Activated CD4-positive, alpha-beta T cell treated with anti-CD3 and anti-CD28 coated beads for 4 hours (primary cell): Measurements from ENCODE around the gene MBOAT2.
"Not testable (repeated sequence)": the region's sequence is repeated elsewhere in the genome, so short reads cannot be mapped to it uniquely, and the experiment has no call there.

ENCODE experiments used
- DNase-seq, 2 donors: peaks; one replicate each; pipeline ENCODE4 v3.0.0-alpha.2; 2020

MBOAT2 gene

GRCh38 chr2:8987410-8987809 lies 16.1 kb downstream of the MBOAT2 start:
- no peak for DNase-seq

GRCh38 chr2:8986327-8986976 lies 17.0 kb downstream of the MBOAT2 start:
- no peak for DNase-seq

GRCh38 chr2:8985561-8986326 lies 17.7 kb downstream of the MBOAT2 start:
- DNase-seq: no peak

- DNase-seq: no peak
Measured at GRCh38 chr2:8984855-8985254, 18.6 kb downstream of the MBOAT2 start.

- DNase-seq: no peak
Measured at GRCh38 chr2:8984157-8984556, 19.3 kb downstream of the MBOAT2 start.

- no peak for DNase-seq
Measured at GRCh38 chr2:8983571-8983970, 19.9 kb downstream of the MBOAT2 start.

- DNase-seq: no peak
Measured at GRCh38 chr2:8981876-8982275, 21.6 kb downstream of the MBOAT2 start.

- no peak for DNase-seq
Measured at GRCh38 chr2:8980096-8980495, 23.4 kb downstream of the MBOAT2 start.

- no peak for DNase-seq
Measured at GRCh38 chr2:8977758-8978157, 25.7 kb downstream of the MBOAT2 start.

- no peak for DNase-seq
Measured at GRCh38 chr2:8976442-8977259, 26.8 kb downstream of the MBOAT2 start.

GRCh38 chr2:8974016-8974415 lies 29.5 kb downstream of the MBOAT2 start:
- DNase-seq: no peak

GRCh38 chr2:8973017-8973416 lies 30.5 kb downstream of the MBOAT2 start:
- DNase-seq: not testable (repeated sequence)

- DNase-seq: not testable (repeated sequence)
Measured at GRCh38 chr2:8972535-8972934, 30.9 kb downstream of the MBOAT2 start.

GRCh38 chr2:8969348-8969747 lies 34.1 kb downstream of the MBOAT2 start:
- DNase-seq: not testable (repeated sequence)

GRCh38 chr2:8966123-8966908 lies 37.2 kb downstream of the MBOAT2 start:
- no peak for DNase-seq

GRCh38 chr2:8965216-8965969 lies 38.1 kb downstream of the MBOAT2 start:
- no peak for DNase-seq

GRCh38 chr2:8962890-8963289 lies 40.6 kb downstream of the MBOAT2 start:
- no peak for DNase-seq

GRCh38 chr2:8957628-8958027 lies 45.9 kb downstream of the MBOAT2 start:
- no peak for DNase-seq

GRCh38 chr2:8956774-8957173 lies 46.7 kb downstream of the MBOAT2 start:
- no peak for DNase-seq

- no peak for DNase-seq
Measured at GRCh38 chr2:8954990-8955389, 48.5 kb downstream of the MBOAT2 start.

GRCh38 chr2:8953525-8953924 lies 50.0 kb downstream of the MBOAT2 start:
- DNase-seq: no peak

- no peak for DNase-seq
Measured at GRCh38 chr2:8939486-8940114, 63.9 kb downstream of the MBOAT2 start.
